ENCODE measurements around the gene TPGS2.
"Not testable (repeated sequence)": the region's sequence is repeated elsewhere in the genome, so short reads cannot be mapped to it uniquely, and the experiment has no call there.

Gene TPGS2

DNA sequence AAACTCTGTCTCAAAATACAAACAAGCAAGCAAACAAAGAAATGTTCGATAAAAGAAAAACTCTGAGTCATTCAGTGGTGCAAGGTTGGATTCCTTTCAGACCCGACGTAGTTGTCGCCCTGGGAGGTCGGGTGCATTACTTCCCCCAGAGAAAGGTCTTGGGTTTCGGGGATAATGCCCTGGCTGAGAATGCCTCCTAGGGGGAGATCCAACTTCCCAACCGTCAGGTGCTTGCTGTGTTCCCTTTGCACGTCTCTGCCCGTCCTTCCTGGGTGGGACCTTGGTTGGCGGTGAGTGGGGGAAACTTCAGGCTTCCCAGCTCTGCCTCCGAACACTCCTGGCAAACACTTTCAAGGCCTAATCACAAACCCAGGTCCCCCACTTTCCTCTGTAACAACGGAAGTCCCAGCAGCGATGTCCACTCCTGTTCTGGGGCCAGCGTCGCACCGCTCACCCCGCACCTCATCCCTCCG is 609 bp downstream of the TPGS2 start:
- no peaks in the 10 kb centered on the region for H3K4me1 ChIP-seq (ENCODE audit: control insufficient read depth, insufficient read depth, low read length)
- H3K36me3 ChIP-seq (ENCODE audit: control insufficient read depth, insufficient read depth, low read length) = peaks cover 11% of the 10 kb centered on the region
- H3K9me3 ChIP-seq (ENCODE audit: control insufficient read depth, low read length) = no peaks in the 10 kb centered on the region
- peak overlapping the region; percentile 76 for H3K27ac ChIP-seq (ENCODE audit: insufficient read depth, low read depth, low read length, poor library complexity, severe bottlenecking)
- H3K27me3 ChIP-seq (ENCODE audit: control insufficient read depth, insufficient read depth, low read length, poor library complexity, severe bottlenecking) = no peaks in the 10 kb centered on the region
- H3K4me3 ChIP-seq (ENCODE audit: insufficient read depth, low read depth, low read length) = peak overlapping the region; percentile 84
- 1% methylated on average over 18 of the region's 18 CpGs for WGBS, 2 experiments

DNA sequence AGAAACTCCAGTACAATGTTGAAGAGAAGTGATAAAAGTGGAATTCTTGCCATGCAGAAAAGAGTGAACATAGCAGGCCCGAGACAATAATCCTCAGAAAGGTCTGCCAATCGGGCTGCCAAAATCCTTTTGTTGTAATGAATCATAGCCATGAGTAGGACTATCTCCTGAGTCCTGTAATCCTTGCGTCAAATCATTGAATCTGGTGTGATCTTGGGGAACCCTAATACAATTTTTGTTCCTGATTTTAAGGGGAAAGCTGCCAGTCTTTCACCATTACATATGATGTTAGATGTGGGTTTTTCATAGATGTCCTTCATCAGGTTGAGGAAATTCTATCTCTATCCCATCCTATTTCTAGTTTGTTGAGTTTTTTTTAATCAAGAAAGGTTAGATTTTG is 2.2 kb downstream of the TPGS2 start:
- Histone ChIP-seq H3K9me3 (ENCODE audit: control insufficient read depth, low read length) (no peaks in the 10 kb centered on the region), H3K27me3 (ENCODE audit: control insufficient read depth, insufficient read depth, low read length, poor library complexity, severe bottlenecking) (no peaks in the 10 kb centered on the region), H3K4me3 (ENCODE audit: insufficient read depth, low read depth, low read length) (no peak overlapping the region), H3K4me1 (ENCODE audit: control insufficient read depth, insufficient read depth, low read length) (no peaks in the 10 kb centered on the region), H3K36me3 (ENCODE audit: control insufficient read depth, insufficient read depth, low read length) (peaks cover 11% of the 10 kb centered on the region), H3K27ac (ENCODE audit: insufficient read depth, low read depth, low read length, poor library complexity, severe bottlenecking) (no peak overlapping the region)
- WGBS, 2 experiments = 96 to 97% methylated on average over 3 of the region's 3 CpGs

DNA sequence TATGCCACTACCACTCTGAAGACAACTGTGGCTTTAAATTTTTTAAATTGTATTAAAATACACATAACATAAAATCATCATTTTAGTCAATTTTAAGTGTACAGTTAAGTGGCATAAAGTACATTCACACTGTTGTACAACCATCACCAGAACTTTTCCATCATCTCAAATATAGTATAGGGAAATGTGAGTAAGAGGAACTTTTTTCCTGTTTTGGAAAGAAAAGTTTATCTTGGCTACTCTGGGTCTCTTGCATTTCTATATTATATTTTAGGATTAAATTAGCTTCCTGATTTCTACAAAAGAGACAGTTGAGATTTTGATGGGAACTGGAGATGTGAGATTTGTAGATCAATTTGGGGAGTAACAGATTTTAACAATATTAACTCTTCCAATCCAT is 3.3 kb downstream of the TPGS2 start:
- Histone ChIP-seq H3K36me3 (ENCODE audit: control insufficient read depth, insufficient read depth, low read length) (peaks cover 11% of the 10 kb centered on the region), H3K4me1 (ENCODE audit: control insufficient read depth, insufficient read depth, low read length) (no peaks in the 10 kb centered on the region), H3K4me3 (ENCODE audit: insufficient read depth, low read depth, low read length) (no peak overlapping the region), H3K9me3 (ENCODE audit: control insufficient read depth, low read length) (no peaks in the 10 kb centered on the region), H3K27me3 (ENCODE audit: control insufficient read depth, insufficient read depth, low read length, poor library complexity, severe bottlenecking) (no peaks in the 10 kb centered on the region), H3K27ac (ENCODE audit: insufficient read depth, low read depth, low read length, poor library complexity, severe bottlenecking) (no peak overlapping the region)

DNA sequence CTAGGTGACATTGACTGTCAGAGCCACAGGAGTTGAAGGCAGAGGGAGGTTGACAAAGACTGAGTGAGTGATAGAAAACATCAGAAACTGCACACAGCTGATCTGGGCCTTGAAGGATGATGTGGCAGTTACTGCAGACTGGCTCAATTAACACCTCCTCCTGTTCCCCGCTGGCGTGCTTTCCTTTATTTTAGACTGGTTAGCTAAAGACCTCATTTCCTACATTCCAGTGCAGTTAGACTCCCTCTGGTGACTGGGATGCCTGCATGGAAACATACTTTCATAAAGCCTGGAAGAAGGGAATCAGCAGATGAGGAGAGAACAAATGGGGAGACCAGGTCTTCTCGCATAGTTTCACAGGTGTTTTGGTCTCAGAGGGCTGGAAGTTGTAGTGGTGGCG is 7.1 kb downstream of the TPGS2 start:
- no peaks in the 10 kb centered on the region for H3K9me3 ChIP-seq (ENCODE audit: control insufficient read depth, low read length)
- no peak overlapping the region for H3K27ac ChIP-seq (ENCODE audit: insufficient read depth, low read depth, low read length, poor library complexity, severe bottlenecking)
- H3K4me3 ChIP-seq (ENCODE audit: insufficient read depth, low read depth, low read length) = no peak overlapping the region
- WGBS, 2 experiments = 83 to 93% methylated on average over 4 of the region's 4 CpGs
- peaks cover 25% of the 10 kb centered on the region for H3K36me3 ChIP-seq (ENCODE audit: control insufficient read depth, insufficient read depth, low read length)
- H3K27me3 ChIP-seq (ENCODE audit: control insufficient read depth, insufficient read depth, low read length, poor library complexity, severe bottlenecking) = no peaks in the 10 kb centered on the region
- no peaks in the 10 kb centered on the region for H3K4me1 ChIP-seq (ENCODE audit: control insufficient read depth, insufficient read depth, low read length)

DNA sequence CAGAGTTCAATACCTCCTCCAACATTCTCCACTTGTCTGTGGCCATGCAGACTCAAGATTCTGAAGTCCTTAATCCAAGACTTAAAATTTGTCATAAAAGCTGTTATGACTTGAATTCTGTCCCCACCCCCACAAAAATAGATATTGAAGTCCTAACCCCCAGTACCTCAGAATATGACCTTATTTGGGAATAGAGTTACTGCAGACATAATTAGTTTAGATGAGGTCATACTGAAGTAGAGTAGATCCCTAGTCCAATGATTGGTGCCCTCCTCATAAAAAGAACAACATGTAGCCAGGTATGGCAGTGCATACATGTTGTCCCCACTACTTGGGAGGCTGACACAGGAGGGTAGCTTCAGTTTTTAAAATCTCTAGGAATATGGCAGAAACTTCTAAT is 9.2 kb downstream of the TPGS2 start:
- Histone ChIP-seq H3K9me3 (ENCODE audit: control insufficient read depth, low read length) (no peaks in the 10 kb centered on the region), H3K36me3 (ENCODE audit: control insufficient read depth, insufficient read depth, low read length) (peaks cover 20% of the 10 kb centered on the region), H3K4me1 (ENCODE audit: control insufficient read depth, insufficient read depth, low read length) (peaks cover 3% of the 10 kb centered on the region), H3K27ac (ENCODE audit: insufficient read depth, low read depth, low read length, poor library complexity, severe bottlenecking) (no peak overlapping the region), H3K4me3 (ENCODE audit: insufficient read depth, low read depth, low read length) (no peak overlapping the region), H3K27me3 (ENCODE audit: control insufficient read depth, insufficient read depth, low read length, poor library complexity, severe bottlenecking) (no peaks in the 10 kb centered on the region)

DNA sequence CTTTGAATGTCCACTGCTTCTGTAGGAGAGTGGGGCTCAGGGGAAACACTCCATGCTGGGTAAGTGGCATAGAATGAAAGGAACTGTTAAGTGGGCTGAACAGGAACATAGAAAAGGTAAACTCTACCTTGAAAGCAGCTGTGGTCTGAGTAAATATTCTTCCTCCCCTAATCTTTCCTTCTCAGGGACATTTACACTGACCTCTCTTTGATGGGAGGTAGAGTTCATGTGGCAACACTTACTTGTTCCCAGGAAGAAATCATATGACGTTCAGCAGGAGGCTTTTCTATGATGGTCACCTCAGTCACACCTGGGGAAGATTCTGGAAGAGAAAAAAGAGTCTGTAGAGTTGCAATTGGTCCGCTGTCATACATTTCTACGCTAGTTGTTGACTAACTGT is 10.2 kb downstream of the TPGS2 start:
- Histone ChIP-seq H3K36me3 (ENCODE audit: control insufficient read depth, insufficient read depth, low read length) (peaks cover 16% of the 10 kb centered on the region), H3K4me3 (ENCODE audit: insufficient read depth, low read depth, low read length) (no peak overlapping the region), H3K4me1 (ENCODE audit: control insufficient read depth, insufficient read depth, low read length) (peaks cover 3% of the 10 kb centered on the region), H3K27me3 (ENCODE audit: control insufficient read depth, insufficient read depth, low read length, poor library complexity, severe bottlenecking) (no peaks in the 10 kb centered on the region), H3K27ac (ENCODE audit: insufficient read depth, low read depth, low read length, poor library complexity, severe bottlenecking) (no peak overlapping the region), H3K9me3 (ENCODE audit: control insufficient read depth, low read length) (no peaks in the 10 kb centered on the region)
- 90 to 92% methylated on average over 3 of the region's 3 CpGs for WGBS, 2 experiments

DNA sequence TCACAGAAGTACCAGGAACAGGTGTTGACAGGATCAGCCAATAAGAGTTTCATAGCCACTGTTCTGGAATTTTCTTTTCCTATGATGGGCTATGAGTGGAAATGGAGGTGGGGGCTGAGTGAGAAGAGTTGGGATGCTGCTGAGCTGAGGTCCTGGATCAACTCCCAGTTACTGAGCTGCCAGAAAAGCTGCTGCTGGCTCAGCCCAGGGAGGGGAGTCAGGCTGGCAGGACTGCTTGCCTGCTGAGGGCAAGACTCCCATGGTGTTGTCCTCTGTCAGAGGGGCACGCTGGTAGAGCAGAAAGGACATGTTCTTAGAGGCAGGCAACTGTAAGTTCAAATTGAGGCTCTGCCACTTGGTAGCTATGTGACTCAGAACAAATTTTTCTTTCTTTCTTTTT is 11.8 kb downstream of the TPGS2 start:
- Histone ChIP-seq H3K4me3 (ENCODE audit: insufficient read depth, low read depth, low read length) (no peak overlapping the region), H3K4me1 (ENCODE audit: control insufficient read depth, insufficient read depth, low read length) (peaks cover 3% of the 10 kb centered on the region), H3K27me3 (ENCODE audit: control insufficient read depth, insufficient read depth, low read length, poor library complexity, severe bottlenecking) (no peaks in the 10 kb centered on the region), H3K27ac (ENCODE audit: insufficient read depth, low read depth, low read length, poor library complexity, severe bottlenecking) (no peak overlapping the region), H3K9me3 (ENCODE audit: control insufficient read depth, low read length) (no peaks in the 10 kb centered on the region), H3K36me3 (ENCODE audit: control insufficient read depth, insufficient read depth, low read length) (peaks cover 15% of the 10 kb centered on the region)
- WGBS, 2 experiments = 93 to 96% methylated on average over 1 of the region's 1 CpG

DNA sequence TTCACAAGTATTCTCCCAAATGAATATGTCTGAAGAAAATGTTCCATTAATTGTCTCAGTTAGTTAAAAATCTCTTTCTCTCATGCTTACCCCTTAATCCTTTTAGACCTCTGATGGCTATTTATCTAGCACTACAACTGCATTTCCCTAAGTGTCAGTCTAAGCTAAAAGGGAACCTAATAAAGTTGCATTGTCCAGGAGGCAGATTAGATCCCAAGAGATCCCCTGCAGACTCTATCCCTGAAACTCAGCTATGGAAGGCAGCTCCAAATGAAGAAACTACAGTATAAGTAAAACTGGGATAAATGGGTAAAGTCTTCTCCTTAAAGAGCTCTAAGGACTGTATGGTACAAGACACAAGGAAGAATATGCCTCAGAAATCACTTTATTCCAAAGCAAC is 12.7 kb downstream of the TPGS2 start:
- H3K27me3 ChIP-seq (ENCODE audit: control insufficient read depth, insufficient read depth, low read length, poor library complexity, severe bottlenecking); H3K9me3 ChIP-seq (ENCODE audit: control insufficient read depth, low read length); H3K27ac ChIP-seq (ENCODE audit: insufficient read depth, low read depth, low read length, poor library complexity, severe bottlenecking); H3K4me1 ChIP-seq (ENCODE audit: control insufficient read depth, insufficient read depth, low read length); H3K4me3 ChIP-seq (ENCODE audit: insufficient read depth, low read depth, low read length): not testable (repeated sequence)
- H3K36me3 ChIP-seq (ENCODE audit: control insufficient read depth, insufficient read depth, low read length) = peaks cover 16% of the 10 kb centered on the region

DNA sequence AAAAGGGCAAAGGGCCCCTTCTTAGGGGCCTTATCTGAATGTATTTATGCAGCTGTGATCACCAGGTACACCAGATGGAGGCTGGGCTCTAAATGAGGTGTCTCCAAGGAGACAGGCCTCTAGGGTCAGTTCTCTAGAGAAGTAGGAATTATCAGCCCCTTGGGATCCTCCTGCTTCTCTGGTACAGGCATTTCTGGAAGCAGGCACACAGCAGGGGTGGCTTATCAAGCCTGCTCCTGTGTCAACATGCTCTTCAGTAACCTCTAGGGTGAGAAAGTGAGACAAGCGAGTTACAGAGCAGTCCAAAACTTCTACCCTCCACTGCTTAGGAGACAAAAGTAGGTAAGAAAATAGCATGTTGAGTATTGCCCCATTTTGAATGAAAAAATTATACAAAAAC is 13.8 kb downstream of the TPGS2 start:
- 53 to 88% methylated on average over 1 of the region's 1 CpG for WGBS, 2 experiments
- peaks cover 19% of the 10 kb centered on the region for H3K36me3 ChIP-seq (ENCODE audit: control insufficient read depth, insufficient read depth, low read length)
- no peaks in the 10 kb centered on the region for H3K27me3 ChIP-seq (ENCODE audit: control insufficient read depth, insufficient read depth, low read length, poor library complexity, severe bottlenecking)
- peaks cover 3% of the 10 kb centered on the region for H3K4me1 ChIP-seq (ENCODE audit: control insufficient read depth, insufficient read depth, low read length)
- H3K9me3 ChIP-seq (ENCODE audit: control insufficient read depth, low read length) = no peaks in the 10 kb centered on the region
- no peak overlapping the region for H3K27ac ChIP-seq (ENCODE audit: insufficient read depth, low read depth, low read length, poor library complexity, severe bottlenecking)
- no peak overlapping the region for H3K4me3 ChIP-seq (ENCODE audit: insufficient read depth, low read depth, low read length)

DNA sequence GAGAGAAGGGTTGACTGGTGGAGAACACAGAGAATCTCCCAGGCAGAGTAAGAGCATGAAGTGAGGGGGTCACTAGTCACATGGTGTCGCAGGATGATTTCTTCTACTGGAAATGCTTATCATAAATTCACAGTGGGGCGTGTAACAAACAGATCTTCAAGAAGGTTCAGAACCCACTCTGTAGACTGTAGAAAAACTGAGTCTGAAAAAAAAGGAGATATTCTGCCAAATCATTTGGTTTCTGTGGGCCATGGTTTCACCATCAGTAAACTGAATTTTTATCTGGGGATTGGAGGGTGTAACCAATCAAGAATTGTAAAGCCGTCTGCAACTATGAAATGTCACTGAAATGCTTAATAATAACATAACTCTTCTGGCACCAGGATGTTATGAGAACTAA is 15.0 kb downstream of the TPGS2 start:
- Histone ChIP-seq H3K27ac (ENCODE audit: insufficient read depth, low read depth, low read length, poor library complexity, severe bottlenecking) (no peak overlapping the region), H3K36me3 (ENCODE audit: control insufficient read depth, insufficient read depth, low read length) (peaks cover 19% of the 10 kb centered on the region), H3K9me3 (ENCODE audit: control insufficient read depth, low read length) (no peaks in the 10 kb centered on the region), H3K4me3 (ENCODE audit: insufficient read depth, low read depth, low read length) (no peak overlapping the region), H3K4me1 (ENCODE audit: control insufficient read depth, insufficient read depth, low read length) (peaks cover 3% of the 10 kb centered on the region), H3K27me3 (ENCODE audit: control insufficient read depth, insufficient read depth, low read length, poor library complexity, severe bottlenecking) (no peaks in the 10 kb centered on the region)
- WGBS, 2 experiments = 98% methylated on average over 3 of the region's 3 CpGs

DNA sequence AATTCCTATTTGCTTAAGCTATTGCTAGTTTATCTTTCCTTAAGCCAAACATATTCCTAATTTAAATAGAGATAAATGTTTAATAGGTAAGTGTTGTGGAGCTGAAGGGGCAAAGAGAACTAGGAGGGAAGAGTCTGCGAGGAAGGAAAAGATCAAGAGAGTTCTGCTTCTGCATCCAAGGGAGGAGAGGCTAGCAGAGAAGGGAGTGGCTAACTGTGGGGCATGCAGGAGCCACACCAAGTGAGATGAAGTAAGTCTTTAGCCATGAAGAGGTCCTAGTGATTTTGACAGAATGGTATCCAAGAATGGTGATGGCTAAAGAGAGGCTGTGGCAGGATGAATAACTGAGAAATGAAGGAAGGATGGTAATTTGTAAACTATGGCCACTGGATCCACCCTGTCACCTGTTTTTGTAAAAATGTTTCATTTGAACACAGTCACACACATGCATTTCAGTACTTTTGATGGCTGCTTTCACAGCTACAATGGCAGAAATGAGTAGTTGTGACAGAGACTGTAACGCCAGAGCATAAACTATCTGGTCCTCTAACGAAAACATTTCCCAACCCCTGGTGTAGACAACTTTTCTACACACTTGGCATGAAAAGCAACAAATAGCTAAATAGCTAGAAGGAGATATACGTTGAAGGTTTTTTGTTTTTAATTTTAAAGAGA is 15.6 kb downstream of the TPGS2 start:
- peaks cover 19% of the 10 kb centered on the region for H3K36me3 ChIP-seq (ENCODE audit: control insufficient read depth, insufficient read depth, low read length)
- H3K4me3 ChIP-seq (ENCODE audit: insufficient read depth, low read depth, low read length) = no peak overlapping the region
- peaks cover 3% of the 10 kb centered on the region for H3K4me1 ChIP-seq (ENCODE audit: control insufficient read depth, insufficient read depth, low read length)
- WGBS, 2 experiments = 95 to 97% methylated on average over 3 to 4 of the region's 4 CpGs
- H3K9me3 ChIP-seq (ENCODE audit: control insufficient read depth, low read length) = no peaks in the 10 kb centered on the region
- no peak overlapping the region for H3K27ac ChIP-seq (ENCODE audit: insufficient read depth, low read depth, low read length, poor library complexity, severe bottlenecking)
- no peaks in the 10 kb centered on the region for H3K27me3 ChIP-seq (ENCODE audit: control insufficient read depth, insufficient read depth, low read length, poor library complexity, severe bottlenecking)

Data from ectodermal cell (in vitro differentiated cells).